Colonic mucosa (tissue), 4 donors: ENCODE data around the gene KIF12. TPM values are rescaled to one million over a fixed set of nuclear protein-coding genes. Genes with fewer than 3 reads are reported as not detected.

ENCODE experiments used
- DNase-seq: peaks from one replicate; pipeline ENCODE4 v3.0.0-alpha.2; 2020
- H3K27ac ChIP-seq: fragments of 200-600 bp; one replicate; pipeline ENCODE4 v1.8.0; 2021
- H3K27me3 ChIP-seq: fragments of 200-600 bp; one replicate; pipeline ENCODE4 v1.8.0; 2021
- H3K36me3 ChIP-seq: fragments of 200-600 bp; one replicate; pipeline ENCODE4 v1.8.0; 2021
- H3K4me1 ChIP-seq: fragments of 200-600 bp; one replicate; pipeline ENCODE4 v1.8.0; 2021; ENCODE audit warnings: mild to moderate bottlenecking
- H3K4me3 ChIP-seq: fragments of 200-600 bp; one replicate; pipeline ENCODE4 v1.8.0; 2021
- H3K9ac ChIP-seq, 2 donors: one replicate each; pipeline ENCODE4 v1.7.0; 2013; ENCODE audit warnings: control low read depth in 2 of 2, low read depth in 2 of 2, low read length in 2 of 2
- H3K9me3 ChIP-seq: fragments of 200-600 bp; one replicate; pipeline ENCODE4 v1.8.0; 2021
- CTCF ChIP-seq: fragments of 200-600 bp; IDR thresholded peaks from one replicate; pipeline ENCODE4 v1.8.0; 2022; ENCODE audit warnings: antibody characterized with exemption, mild to moderate bottlenecking
- intact Hi-C: fragments of 100-400 bp; cut with DNase I; formaldehyde crosslinking; loops from one replicate; pipeline ENCODE4 v1.14.1; 2022
- total RNA-seq, 2 donors: library from RNA; stranded (reverse); fragmentation: NEBNext Ultra II Directional in 1 of 2; extraction: Animal tissue kit (Norgen Biotek cat#: 25700) in 1 of 2; gene quantifications; one replicate each; pipeline ENCODE4 v1.2.1, GENCODE V29; 2021
- donor health status: healthy.
- donor health status: DM: no; HTN: no; CAD: no.
- donor health status: DM: no; HTN: no; CAD: no.

Gene KIF12
- total RNA-seq, 2 donors from 2014 or later, result 27.2 to 33.8 TPM

- intact Hi-C loops, result no loop called here
- no peak for TF ChIP-seq CTCF
- H3K27me3 ChIP-seq, result no peaks in the 10 kb centered on the region
- peak; percentile 64 for DNase-seq
- H3K4me1 ChIP-seq, result no peaks in the 10 kb centered on the region
- no peak overlapping the region for H3K9ac ChIP-seq
- H3K36me3 ChIP-seq, result no peaks in the 10 kb centered on the region
- no peak overlapping the region for H3K27ac ChIP-seq
- H3K4me3 ChIP-seq, result no peak overlapping the region
- H3K9me3 ChIP-seq, result no peaks in the 10 kb centered on the region
Observed at GRCh38 chr9:114112778-114113584, 13.9 kb upstream of the KIF12 start.

- H3K27me3 ChIP-seq, result no peaks in the 10 kb centered on the region
- no peaks in the 10 kb centered on the region for H3K4me1 ChIP-seq
- TF ChIP-seq CTCF, result no peak
- no peak overlapping the region for H3K9ac ChIP-seq
- intact Hi-C loops, result no loop called here
- H3K36me3 ChIP-seq, result no peaks in the 10 kb centered on the region
- no peak overlapping the region for H3K27ac ChIP-seq
- DNase-seq, result no peak
- no peaks in the 10 kb centered on the region for H3K9me3 ChIP-seq
- H3K4me3 ChIP-seq, result no peak overlapping the region
Observed at GRCh38 chr9:114112325-114112724, 13.2 kb upstream of the KIF12 start.

GRCh38 chr9:114110180-114110579 lies 11.1 kb upstream of the KIF12 start:
- Histone ChIP-seq H3K27me3 (no peaks in the 10 kb centered on the region), H3K9me3 (no peaks in the 10 kb centered on the region), H3K36me3 (no peaks in the 10 kb centered on the region), H3K4me3 (no peak overlapping the region), H3K4me1 (no peaks in the 10 kb centered on the region), H3K27ac (no peak overlapping the region), H3K9ac (no peak overlapping the region)
- intact Hi-C loops, result no loop called here
- no peak for TF ChIP-seq CTCF
- no peak for DNase-seq

GRCh38 chr9:114109124-114109523 lies 10.0 kb upstream of the KIF12 start:
- no peak overlapping the region for H3K27ac ChIP-seq
- H3K4me3 ChIP-seq, result no peak overlapping the region
- H3K27me3 ChIP-seq, result no peaks in the 10 kb centered on the region
- no peak for TF ChIP-seq CTCF
- H3K9ac ChIP-seq, result no peak overlapping the region
- no peaks in the 10 kb centered on the region for H3K4me1 ChIP-seq
- DNase-seq, result no peak
- no peaks in the 10 kb centered on the region for H3K36me3 ChIP-seq
- intact Hi-C loops, result loop anchor here (5.0 kb wide), 1 partner anchor 178 kb away; no protein-coding TSS in a partner anchor
- H3K9me3 ChIP-seq, result no peaks in the 10 kb centered on the region

GRCh38 chr9:114108016-114108833 lies 9.1 kb upstream of the KIF12 start:
- Histone ChIP-seq H3K27ac (no peak overlapping the region), H3K4me1 (no peaks in the 10 kb centered on the region), H3K27me3 (no peaks in the 10 kb centered on the region), H3K9ac (no peak overlapping the region), H3K4me3 (no peak overlapping the region), H3K9me3 (no peaks in the 10 kb centered on the region), H3K36me3 (no peaks in the 10 kb centered on the region)
- TF ChIP-seq CTCF, result peak; percentile 93
- peak; percentile 81 for DNase-seq
- intact Hi-C loops, result loop anchor here (5.0 kb wide), 1 partner anchor 179 kb away; no protein-coding TSS in a partner anchor
